Gastroesophageal sphincter (tissue), 3 donors: ENCODE results near the gene BAHCC1.

Experiments used
- EP300 ChIP-seq: sonication (generic); formaldehyde crosslinking; IDR thresholded peaks from one replicate; pipeline ENCODE4 v1.6.1; 2017; ENCODE audit warnings: antibody characterized with exemption, mild to moderate bottlenecking
- POLR2A ChIP-seq, 2 donors: fragments of 450-650 bp; IDR thresholded peaks; one replicate each; pipeline ENCODE4 v1.6.1; 2017; ENCODE audit warnings: antibody characterized with exemption in 2 of 2, mild to moderate bottlenecking in 2 of 2, moderate library complexity in 1 of 2
- POLR2AphosphoS5 ChIP-seq: sonication (generic); formaldehyde crosslinking; IDR thresholded peaks from one replicate; pipeline ENCODE4 v1.6.1; 2017; ENCODE audit warnings: antibody characterized with exemption
- TF ChIP-seq, protein P1 (sequence below), 4 experiments: fragments of 200-600 bp in 2 of 4; fragments of 450-650 bp in 2 of 4; sonication (generic) in 1 of 4; IDR thresholded peaks; one replicate each; pipeline ENCODE4 v1.5.1; 2017 to 2019; ENCODE audit warnings: antibody characterized with exemption in 4 of 4, mild to moderate bottlenecking in 2 of 4, moderate library complexity in 2 of 4

- TF ChIP-seq POLR2A (IDR thresholded peaks at IDR 0.05) (no peak), EP300 (no peak), POLR2AphosphoS5 (no peak)
- TF ChIP-seq, protein P1, sequence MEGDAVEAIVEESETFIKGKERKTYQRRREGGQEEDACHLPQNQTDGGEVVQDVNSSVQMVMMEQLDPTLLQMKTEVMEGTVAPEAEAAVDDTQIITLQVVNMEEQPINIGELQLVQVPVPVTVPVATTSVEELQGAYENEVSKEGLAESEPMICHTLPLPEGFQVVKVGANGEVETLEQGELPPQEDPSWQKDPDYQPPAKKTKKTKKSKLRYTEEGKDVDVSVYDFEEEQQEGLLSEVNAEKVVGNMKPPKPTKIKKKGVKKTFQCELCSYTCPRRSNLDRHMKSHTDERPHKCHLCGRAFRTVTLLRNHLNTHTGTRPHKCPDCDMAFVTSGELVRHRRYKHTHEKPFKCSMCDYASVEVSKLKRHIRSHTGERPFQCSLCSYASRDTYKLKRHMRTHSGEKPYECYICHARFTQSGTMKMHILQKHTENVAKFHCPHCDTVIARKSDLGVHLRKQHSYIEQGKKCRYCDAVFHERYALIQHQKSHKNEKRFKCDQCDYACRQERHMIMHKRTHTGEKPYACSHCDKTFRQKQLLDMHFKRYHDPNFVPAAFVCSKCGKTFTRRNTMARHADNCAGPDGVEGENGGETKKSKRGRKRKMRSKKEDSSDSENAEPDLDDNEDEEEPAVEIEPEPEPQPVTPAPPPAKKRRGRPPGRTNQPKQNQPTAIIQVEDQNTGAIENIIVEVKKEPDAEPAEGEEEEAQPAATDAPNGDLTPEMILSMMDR (IDR thresholded peaks at IDR 0.05), result no peak
Measured at GRCh38 chr17:81428516-81428915, 33.3 kb downstream of the BAHCC1 start.
